CD4-positive, alpha-beta T cell treated with Interleukin-4 for 1 hour (primary cell): ENCODE results near the gene DKK3.
"Not testable (repeated sequence)": the region's sequence is repeated elsewhere in the genome, so short reads cannot be mapped to it uniquely, and the experiment has no call there.

Source experiments
- DNase-seq, 2 donors: peaks; one replicate each; pipeline ENCODE4 v3.0.0-alpha.2; 2020 to 2022

Gene DKK3

DNA sequence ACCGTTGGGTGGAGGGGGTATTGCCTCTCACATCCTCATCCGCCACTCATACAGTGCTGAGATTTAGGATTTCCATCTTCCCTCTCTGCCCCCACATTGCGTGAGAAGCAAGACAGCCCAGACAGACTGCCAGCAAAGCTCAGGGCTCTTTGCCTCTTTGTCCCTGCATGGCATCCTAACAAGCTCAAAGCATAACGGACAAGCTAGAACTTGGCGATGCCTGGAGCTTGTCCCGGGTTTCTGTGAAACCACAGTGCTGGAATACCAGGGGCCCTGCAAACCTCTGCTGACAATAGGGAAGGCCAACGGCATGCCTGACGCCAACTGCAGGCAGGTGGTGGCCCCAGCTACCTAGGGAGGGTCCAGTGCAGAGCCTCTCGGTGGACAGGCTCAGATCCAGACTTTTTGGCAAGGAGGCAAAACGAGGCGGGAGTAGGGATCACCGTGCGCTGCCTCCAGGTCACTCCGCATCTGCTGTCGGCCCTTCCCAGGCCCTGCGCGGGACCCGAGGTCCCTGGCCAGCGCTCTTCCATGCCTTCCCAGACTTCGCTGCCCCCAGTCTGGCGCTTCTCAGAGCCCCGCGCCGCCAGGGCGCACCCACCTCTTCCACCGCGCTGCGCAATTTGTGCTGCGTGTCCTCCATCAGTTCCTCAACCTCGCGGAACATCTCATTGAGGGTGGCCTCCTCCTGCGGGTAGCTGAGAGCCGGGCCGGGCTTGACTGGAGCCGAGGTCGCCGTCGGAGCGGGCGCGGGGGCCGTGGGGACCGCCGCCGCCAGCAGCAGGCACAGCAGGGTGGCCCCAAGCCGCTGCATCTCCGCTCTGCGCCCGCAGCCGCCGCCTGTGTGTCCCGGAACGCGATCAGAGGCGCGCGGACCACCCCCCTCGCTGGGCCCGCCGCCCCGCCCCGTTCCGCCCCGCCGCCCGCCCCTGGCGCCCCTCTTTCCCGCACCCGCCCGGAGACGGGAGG lies at the start of gene DKK3:
Gene DKK3, minus strand, starts transcription at position 858 of the 969 bp plus-strand sequence. Its CDS starts 44 bp downstream, at position 814.
- peak in 1 of 2 donors; percentile 6 for DNase-seq

GRCh38 chr11:12057299-12057980 lies 49.0 kb upstream of the DKK3 start:
- DNase-seq: no peak

DNA sequence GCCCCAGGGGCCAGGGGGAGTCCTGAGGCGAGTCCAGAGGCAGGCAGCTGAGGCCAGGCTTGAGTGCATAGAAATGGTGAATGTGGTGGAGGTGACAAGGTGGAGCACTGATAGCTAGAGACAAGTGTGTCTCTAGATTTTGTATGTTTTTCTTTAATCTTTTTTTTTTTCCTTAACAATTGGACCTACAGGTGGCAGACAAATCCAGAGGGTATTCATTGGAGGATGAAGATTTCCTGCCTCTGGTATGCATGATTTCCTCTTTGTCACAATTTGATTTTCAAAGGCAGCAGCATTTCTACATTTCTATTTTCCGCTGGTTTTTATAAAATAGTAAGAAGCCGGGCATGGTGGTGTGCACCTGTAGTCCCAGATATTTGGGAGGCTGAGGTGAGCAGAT lies 47.7 kb upstream of the DKK3 start:
- no peak for DNase-seq

- DNase-seq: no peak
These were observed 45.4 kb upstream of the DKK3 start for GRCh38 chr11:12053606-12054361.

DNA sequence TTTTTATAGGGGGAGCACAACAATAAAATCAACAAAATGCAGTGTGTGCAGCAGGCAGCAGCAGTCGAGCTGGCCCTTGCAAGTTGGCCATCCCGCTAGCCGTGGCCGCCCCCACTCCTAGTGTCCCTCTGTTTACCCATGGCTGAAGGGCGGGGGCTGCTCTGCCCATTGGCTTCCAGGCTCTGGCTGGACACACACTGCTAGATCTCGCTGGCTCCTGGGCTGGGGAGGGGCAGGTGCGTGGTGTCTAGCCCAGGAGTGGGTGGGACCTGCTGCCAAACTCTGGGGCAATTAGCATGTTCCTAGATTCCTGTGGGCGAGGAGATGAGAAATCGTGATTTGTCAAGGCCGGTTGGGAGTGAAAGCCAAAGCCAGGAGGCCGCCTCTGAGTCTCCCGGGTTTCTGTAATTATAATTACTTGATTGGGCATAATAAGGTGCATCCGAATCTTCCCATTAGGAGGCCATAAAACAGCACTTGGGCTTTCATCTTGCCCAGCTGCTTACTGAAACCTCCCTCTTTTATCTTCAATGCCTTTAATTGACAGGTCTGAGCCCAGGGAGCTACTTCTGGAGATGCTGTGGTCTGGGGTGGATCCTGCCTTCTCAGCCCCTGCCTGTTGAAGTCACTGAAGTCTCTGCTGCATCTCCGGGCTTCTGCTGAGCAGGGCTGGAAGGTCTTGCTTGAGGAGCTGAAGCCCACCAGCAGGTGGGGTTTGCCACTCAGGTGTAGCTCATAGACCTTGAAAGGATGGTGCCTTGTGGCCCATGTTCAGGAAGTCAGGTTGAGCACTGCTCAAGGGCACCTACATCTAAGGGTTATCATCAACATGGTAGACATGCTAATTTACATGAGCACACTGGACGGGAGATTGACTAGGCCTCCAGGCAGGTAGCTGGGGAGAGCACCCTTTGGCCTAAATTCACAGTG lies 44.5 kb upstream of the DKK3 start:
- no peak for DNase-seq

DNA sequence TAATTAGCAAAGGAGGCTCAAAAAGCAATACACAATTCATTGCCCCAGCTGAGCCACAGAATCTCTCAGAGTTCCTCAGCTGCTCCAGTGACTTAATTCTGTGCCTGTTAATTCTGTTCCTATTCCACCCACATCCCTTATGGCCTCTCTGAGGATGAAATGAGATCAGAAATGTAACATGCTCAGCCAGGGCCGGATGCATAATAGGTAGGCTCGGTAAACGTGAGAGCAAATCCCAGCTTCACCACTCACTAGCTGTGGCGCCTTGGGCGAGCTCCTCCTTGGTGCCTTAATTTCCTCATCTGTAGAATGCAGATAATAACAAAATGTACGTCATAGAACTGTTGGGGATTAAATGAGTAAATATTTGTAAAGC lies 42.8 kb upstream of the DKK3 start:
- no peak for DNase-seq

DNA sequence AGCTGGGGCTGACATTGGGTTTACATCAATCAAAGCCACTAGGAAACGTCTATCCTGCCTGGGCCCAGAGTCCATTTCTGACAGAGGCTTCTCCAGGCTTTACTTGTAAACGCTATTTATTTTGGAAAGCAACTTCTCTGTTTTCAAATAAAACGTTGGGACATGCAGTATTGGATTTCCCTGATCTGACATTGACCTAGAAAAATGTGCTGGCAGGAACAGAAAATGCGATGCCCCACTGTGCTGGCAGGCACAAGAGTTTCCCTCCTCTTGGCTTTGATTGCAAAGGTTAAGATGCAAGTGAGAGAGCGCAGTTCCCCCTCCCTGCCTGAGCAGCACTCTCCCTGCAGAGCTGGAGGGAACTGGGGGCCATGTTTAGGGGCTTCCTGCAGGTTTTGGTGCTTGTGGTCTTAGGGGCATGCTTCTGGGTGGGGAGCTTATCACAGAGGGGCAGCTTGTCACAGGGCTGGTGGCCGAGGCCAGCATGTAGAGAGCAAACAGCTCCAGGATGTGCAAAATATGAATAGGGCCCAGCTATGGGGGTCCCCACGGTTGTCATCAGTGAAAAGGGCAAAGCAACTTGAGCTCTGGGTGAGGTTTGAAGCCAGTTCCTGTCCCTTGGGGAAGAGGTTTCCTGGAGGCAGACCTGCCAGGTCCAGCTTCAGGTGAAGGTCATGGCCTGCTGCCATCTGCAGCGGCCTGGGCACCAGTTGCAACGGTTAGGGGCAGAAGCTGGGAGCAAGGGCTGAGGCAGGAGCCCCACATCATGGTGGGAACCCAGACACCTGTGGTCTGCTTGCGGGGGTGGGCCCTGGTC lies 42.3 kb upstream of the DKK3 start:
- DNase-seq: no peak

DNA sequence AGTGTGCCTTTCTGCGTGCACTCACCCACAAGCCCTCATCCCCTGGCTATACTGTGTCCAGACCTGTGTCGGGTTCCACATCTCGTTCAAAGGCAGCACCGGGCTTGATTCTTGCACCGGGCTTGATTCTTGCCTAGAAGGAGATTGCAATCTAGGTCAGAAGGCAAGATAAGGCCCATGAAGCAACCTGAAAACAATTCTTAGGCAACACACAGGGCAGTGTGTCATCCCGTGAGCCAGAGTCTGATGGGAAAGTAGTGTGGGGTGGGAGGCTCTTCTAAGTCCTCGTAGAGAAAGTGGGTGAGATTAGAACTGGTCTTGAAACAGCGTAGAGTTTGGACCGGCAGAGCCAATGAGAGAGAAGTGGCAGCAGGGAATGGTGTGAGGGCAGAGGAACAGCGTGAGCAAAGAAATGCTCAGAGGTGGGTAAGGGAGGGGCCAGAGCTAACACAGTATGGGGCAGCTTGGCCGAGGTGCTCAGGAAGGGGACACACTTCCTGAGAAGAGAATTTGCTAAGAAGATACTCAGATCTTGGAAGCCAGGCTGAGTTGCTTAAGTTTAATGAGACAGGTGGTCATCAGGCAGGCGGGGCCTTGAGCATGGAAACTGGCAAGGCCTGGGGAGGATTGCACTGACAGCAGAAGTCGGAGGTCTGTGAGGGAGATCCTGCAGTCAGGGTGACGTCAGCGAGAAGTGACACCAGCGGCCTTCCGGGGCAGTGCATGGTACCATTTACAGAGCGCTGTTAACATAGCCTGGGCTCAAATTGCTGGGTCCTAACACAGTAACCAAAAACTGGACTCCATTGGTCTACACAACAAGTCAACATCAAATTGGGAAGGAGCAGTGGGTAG lies 40.7 kb upstream of the DKK3 start:
- DNase-seq: no peak

- no peak for DNase-seq
These were observed 38.3 kb upstream of the DKK3 start for GRCh38 chr11:12046636-12047236.

DNA sequence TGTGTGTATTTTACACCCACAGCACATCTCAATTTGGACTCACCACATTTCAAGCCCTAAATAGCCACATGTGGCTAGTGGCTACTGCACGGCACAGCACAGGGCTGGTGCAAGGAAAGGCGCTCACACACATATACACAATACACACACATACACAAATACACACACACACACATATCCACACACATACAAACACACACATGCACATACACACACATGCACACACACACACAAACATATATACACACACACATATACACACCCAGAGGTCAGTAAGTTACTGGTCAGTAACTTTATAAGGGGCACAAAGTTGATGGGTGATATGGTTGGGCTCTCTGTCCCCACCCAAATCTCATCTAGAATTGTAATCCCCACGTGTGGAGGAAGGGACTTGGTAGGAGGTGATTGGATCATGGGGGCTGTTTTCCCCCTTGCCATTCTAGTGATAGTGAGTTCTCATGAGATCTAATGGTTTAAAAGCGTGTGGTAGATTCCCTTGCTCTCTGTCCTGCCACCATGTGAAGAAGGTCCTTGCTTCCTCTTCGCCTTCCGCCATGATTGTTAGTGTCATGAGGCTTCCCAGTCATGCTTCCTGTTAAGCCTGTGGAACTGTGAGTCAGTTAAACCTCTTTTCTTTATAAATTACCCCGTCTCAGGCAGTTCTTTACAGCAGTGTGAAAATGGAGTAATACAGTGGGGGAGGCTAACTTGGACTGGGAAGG lies 37.6 kb upstream of the DKK3 start:
- peak in 1 of 2 donors; percentile 43 for DNase-seq

DNA sequence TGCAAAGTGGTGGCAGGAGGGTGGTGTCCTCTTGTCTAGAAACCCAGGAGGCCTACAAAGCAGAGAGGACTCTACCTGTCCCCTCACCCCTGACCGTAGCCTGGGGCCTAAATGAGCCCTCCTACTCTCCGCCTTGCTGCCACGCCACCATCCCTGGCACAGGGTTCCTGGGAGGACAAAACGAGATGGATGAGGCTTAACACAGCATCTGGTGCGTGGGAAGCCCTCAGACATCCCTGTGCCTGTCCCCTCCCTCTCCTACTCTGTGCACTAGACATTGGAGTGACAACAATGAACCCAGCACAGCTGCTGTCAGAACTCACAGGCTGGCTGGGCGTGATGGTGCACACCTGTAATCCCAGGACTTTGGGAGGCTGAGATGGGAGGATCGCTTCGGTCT lies 36.4 kb upstream of the DKK3 start:
- no peak for DNase-seq

DNA sequence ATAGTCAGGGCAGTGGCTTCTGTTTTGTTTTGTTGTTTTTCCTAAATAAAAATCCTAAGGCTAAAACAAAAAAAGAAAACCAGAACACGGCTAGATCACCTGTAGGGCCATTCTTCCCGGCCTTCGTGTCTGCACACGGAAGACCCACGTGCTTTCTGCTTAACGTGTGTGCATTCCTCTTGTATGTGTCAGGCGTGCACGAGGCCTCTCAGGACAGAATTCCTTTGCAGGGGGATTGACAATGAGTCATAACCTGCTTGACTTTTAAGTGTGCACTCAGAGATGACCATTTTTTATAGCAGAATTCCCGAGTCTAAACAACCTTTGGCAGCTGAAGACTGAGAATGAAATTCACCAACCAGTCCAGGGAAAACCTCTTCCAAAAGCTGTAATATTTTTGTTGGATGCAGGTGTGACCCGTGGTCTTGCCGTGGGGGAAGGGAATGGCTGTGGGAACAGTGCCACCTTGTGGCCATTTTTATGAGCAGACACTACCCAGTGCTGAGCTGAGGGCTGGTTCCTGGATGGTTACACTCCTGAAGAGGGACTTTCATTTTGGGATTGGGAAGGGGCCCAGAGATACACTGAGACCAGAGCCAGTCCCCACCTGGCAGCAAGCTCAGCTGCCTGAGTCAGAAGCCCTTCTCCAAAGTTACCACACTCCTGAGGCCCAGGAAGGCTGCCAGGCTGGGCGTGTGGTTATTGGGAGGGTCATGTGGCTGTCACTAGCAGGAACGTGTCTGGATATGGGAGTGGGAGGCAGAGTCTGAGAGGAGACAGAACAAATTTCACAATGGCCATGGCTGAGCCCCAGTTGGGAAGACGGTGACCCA lies 35.7 kb upstream of the DKK3 start:
- peak; percentile 57 to 66 for DNase-seq

GRCh38 chr11:12043221-12043620 lies 34.8 kb upstream of the DKK3 start:
- no peak for DNase-seq

GRCh38 chr11:12042215-12042676 lies 33.8 kb upstream of the DKK3 start:
- DNase-seq: no peak

GRCh38 chr11:12040719-12041118 lies 32.3 kb upstream of the DKK3 start:
- DNase-seq: not testable (repeated sequence)

DNA sequence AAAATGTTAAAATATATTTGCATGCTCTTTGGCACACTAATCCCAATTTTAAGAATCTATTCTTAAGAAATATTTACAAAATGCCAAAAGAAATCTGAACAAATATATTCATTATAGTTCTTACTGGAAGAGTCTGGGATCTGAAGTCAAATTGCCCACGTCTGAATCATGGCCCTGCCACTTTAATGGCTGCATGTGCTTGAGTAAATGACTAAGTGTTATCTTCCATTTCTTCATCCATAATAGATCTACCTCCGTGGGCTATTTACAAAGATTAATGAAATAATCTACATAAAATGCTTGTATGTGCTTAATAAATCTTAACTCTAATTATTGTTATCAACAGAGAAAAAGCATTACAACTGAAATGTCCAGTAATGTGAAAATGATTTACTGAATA lies 24.5 kb upstream of the DKK3 start:
- no peak for DNase-seq

- no peak for DNase-seq
These were observed 23.6 kb upstream of the DKK3 start for GRCh38 chr11:12031856-12032544.
